Measurements from ENCODE around the gene ANXA8.

- TF ChIP-seq HDAC2 (CRISPR knock-in tag; IDR thresholded peaks at IDR 0.05) (no peak), ELF1 (CRISPR knock-in tag; IDR thresholded peaks at IDR 0.05) (no peak), TAF1 (CRISPR knock-in tag; IDR thresholded peaks at IDR 0.05) (no peak), MAZ (IDR thresholded peaks at IDR 0.05; ENCODE audit: borderline replicate concordance, low read depth, low read length) (no peak), MAZ (CRISPR knock-in tag; IDR thresholded peaks at IDR 0.05; ENCODE audit: low read depth) (no peak), ETV6 (CRISPR knock-in tag; conservative IDR thresholded peaks at IDR 0.05) (no peak), ERF (CRISPR knock-in tag; IDR thresholded peaks at IDR 0.05) (no peak), ZNF296 (CRISPR knock-in tag; conservative IDR thresholded peaks at IDR 0.05) (no peak), PBX3 (CRISPR knock-in tag; IDR thresholded peaks at IDR 0.05; ENCODE audit: borderline replicate concordance) (no peak), ZNF629 (CRISPR knock-in tag; conservative IDR thresholded peaks at IDR 0.05) (no peak), REST (IDR thresholded peaks at IDR 0.05; ENCODE audit: borderline replicate concordance in 1 of 2, low read depth in 1 of 2, low read length in 2 of 2) (no peak)
Measured at GRCh38 chr10:47454780-47455058, 29.2 kb downstream of the ANXA8 start.
